SK-N-SH treated with all-trans-retinoic acid at 6 μM for 48 hours (cell line): ENCODE results near the gene ZNF442.

ENCODE experiments used
- PPARA ChIP-seq: fragments of 250-450 bp; sonication (Bioruptor Pico); IDR thresholded peaks from 2 replicates; pipeline ENCODE4 v1.5.0; 2020; ENCODE audit warnings: mild to moderate bottlenecking, borderline replicate concordance
- SNAI2 ChIP-seq: fragments of 250-450 bp; sonication (Bioruptor Pico); IDR thresholded peaks from 2 replicates; pipeline ENCODE4 v1.5.0; 2020; ENCODE audit warnings: mild to moderate bottlenecking, moderate library complexity
- ZFP3 ChIP-seq: fragments of 250-450 bp; sonication (Bioruptor Pico); IDR thresholded peaks from 2 replicates; pipeline ENCODE4 v1.5.0; 2020; ENCODE audit warnings: mild to moderate bottlenecking, moderate library complexity
- ZNF70 ChIP-seq: fragments of 450-650 bp; formaldehyde crosslinking; IDR thresholded peaks from 2 replicates; pipeline ENCODE4 v1.5.0; 2020; ENCODE audit warnings: mild to moderate bottlenecking, moderate library complexity
- TF ChIP-seq, protein P1 (sequence below): fragments of 250-450 bp; sonication (Bioruptor Pico); IDR thresholded peaks from 2 replicates; pipeline ENCODE4 v1.5.1; 2021; ENCODE audit warnings: mild to moderate bottlenecking, moderate library complexity
- TF ChIP-seq, protein P2 (sequence below): fragments of 250-450 bp; sonication (Bioruptor Pico); IDR thresholded peaks from 2 replicates; pipeline ENCODE4 v1.8.0; 2020; ENCODE audit warnings: mild to moderate bottlenecking, moderate library complexity, borderline replicate concordance

DNA sequence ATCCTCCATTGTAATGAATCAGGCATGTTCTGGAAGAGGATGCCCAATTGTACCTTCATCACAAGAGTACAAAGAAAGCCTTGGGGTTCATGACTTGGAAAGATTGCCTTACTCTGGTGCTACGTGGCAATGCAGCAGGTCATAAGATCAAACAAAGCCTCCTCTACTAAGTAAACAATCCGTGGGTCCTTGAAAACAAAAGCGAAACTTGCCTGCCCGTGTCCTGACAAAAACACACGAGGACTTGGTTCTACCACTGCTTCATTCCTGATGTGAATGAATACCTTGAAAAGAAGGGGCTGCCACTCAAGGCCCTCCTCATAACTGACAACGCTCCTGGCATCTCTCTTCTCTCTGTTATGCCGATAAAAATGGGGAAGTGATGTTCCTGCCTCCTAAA is 50.9 kb downstream of the ZNF442 start:
- TF ChIP-seq, protein P1, sequence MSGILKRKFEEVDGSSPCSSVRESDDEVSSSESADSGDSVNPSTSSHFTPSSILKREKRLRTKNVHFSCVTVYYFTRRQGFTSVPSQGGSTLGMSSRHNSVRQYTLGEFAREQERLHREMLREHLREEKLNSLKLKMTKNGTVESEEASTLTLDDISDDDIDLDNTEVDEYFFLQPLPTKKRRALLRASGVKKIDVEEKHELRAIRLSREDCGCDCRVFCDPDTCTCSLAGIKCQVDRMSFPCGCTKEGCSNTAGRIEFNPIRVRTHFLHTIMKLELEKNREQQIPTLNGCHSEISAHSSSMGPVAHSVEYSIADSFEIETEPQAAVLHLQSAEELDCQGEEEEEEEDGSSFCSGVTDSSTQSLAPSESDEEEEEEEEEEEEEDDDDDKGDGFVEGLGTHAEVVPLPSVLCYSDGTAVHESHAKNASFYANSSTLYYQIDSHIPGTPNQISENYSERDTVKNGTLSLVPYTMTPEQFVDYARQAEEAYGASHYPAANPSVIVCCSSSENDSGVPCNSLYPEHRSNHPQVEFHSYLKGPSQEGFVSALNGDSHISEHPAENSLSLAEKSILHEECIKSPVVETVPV (CRISPR knock-in tag) = no peak
- TF ChIP-seq ZFP3 (CRISPR knock-in tag) (no peak), SNAI2 (CRISPR knock-in tag) (no peak), ZNF70 (no peak), PPARA (CRISPR knock-in tag) (no peak)
- TF ChIP-seq, protein P2, sequence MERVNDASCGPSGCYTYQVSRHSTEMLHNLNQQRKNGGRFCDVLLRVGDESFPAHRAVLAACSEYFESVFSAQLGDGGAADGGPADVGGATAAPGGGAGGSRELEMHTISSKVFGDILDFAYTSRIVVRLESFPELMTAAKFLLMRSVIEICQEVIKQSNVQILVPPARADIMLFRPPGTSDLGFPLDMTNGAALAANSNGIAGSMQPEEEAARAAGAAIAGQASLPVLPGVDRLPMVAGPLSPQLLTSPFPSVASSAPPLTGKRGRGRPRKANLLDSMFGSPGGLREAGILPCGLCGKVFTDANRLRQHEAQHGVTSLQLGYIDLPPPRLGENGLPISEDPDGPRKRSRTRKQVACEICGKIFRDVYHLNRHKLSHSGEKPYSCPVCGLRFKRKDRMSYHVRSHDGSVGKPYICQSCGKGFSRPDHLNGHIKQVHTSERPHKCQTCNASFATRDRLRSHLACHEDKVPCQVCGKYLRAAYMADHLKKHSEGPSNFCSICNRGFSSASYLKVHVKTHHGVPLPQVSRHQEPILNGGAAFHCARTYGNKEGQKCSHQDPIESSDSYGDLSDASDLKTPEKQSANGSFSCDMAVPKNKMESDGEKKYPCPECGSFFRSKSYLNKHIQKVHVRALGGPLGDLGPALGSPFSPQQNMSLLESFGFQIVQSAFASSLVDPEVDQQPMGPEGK = no peak
